Tibial artery (tissue), 4 donors: Measurements from ENCODE around the gene C14orf180.

Source experiments
- DNase-seq, 2 donors: peaks; one replicate each; pipeline ENCODE4 v3.0.0-alpha.2; 2019
- H3K27ac ChIP-seq, 2 donors: fragments of 200-600 bp; sonication (generic) in 1 of 2; 1 replicate in 1 of 2; 2 replicates in 1 of 2; pipeline ENCODE4 v1.5.1; 2018 to 2019; ENCODE audit warnings: mild to moderate bottlenecking in 1 of 2
- H3K27me3 ChIP-seq, 2 donors: fragments of 200-600 bp; sonication (generic) in 1 of 2; one replicate each; pipeline versions ENCODE4 v1.5.1 to v1.6.0; 2016 to 2019
- H3K36me3 ChIP-seq, 3 donors: fragments of 200-600 bp; sonication (generic) in 2 of 3; one replicate each; pipeline ENCODE4 v1.5.1; 2016 to 2019; ENCODE audit warnings: mild to moderate bottlenecking in 2 of 3
- H3K4me1 ChIP-seq, 4 donors: fragments of 200-600 bp; sonication (generic) in 2 of 4; 1 replicate in 3 of 4; 2 replicates in 1 of 4; pipeline ENCODE4 v1.5.1; 2016 to 2019
- H3K4me3 ChIP-seq, 2 donors: fragments of 200-600 bp; sonication (generic) in 1 of 2; 1 replicate in 1 of 2; 2 replicates in 1 of 2; pipeline ENCODE4 v1.5.1; 2018 to 2019; ENCODE audit warnings: mild to moderate bottlenecking in 2 of 2
- H3K9me3 ChIP-seq, 3 donors: fragments of 200-600 bp; sonication (generic) in 1 of 3; one replicate each; pipeline ENCODE4 v1.5.1; 2016 to 2019
- CTCF ChIP-seq, 2 experiments: fragments of 200-600 bp in 1 of 2; fragments of 450-650 bp in 1 of 2; IDR thresholded peaks; one replicate each; pipeline ENCODE4 v1.5.1; 2017 to 2019; ENCODE audit warnings: antibody characterized with exemption in 2 of 2, mild to moderate bottlenecking in 1 of 2, moderate library complexity in 1 of 2
- intact Hi-C: fragments of 100-400 bp; cut with DNase I; formaldehyde crosslinking; loops from one replicate; pipeline ENCODE4 v1.15.0; 2023; ENCODE audit warnings: low total_unique reads

Gene C14orf180

DNA sequence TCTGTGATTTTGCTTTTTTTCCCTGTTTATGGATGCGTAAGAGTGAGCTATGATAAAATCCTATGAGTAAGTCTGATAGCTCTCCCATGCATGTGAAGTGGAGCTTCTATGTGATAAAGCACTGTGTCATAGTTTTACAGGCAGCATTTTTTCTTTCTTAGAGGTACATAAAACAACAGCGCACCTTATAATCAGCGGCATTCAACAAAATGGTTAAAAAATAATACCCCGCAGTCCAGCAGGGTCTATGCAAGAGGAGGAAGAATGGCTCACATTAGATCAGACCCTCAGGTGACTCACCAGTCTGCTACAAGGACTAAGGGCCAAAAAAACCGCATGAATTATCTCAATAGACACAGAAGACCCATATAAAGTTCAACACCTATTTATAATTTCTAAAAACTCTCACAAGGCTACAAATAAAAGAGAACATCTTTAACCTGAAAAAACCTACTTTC, 58.0 kb downstream of the C14orf180 start:
- no peaks in the 10 kb centered on the region for H3K36me3 ChIP-seq
- no peak for TF ChIP-seq CTCF (IDR thresholded peaks at IDR 0.05)
- no peak overlapping the region for H3K4me3 ChIP-seq
- H3K9me3 ChIP-seq: no peaks in the 10 kb centered on the region
- no peak overlapping the region for H3K27ac ChIP-seq
- peaks cover 0 to 85% of the 10 kb centered on the region in 2 donors for H3K27me3 ChIP-seq
- H3K4me1 ChIP-seq: peaks cover 0 to 5% (median 2%) of the 10 kb centered on the region in 4 donors
- no peak for DNase-seq
- intact Hi-C loops: loop anchor here (5.0 kb wide), 1 partner anchor 500 kb away; the partner anchor contains the start of gene KIF26A

- no peak for TF ChIP-seq CTCF (IDR thresholded peaks at IDR 0.05)
- H3K27ac ChIP-seq: no peak overlapping the region
- H3K4me1 ChIP-seq: peaks cover 0 to 5% (median 2%) of the 10 kb centered on the region in 4 donors
- no peak for DNase-seq
- peaks cover 0 to 82% of the 10 kb centered on the region in 2 donors for H3K27me3 ChIP-seq
- H3K9me3 ChIP-seq: no peaks in the 10 kb centered on the region
- intact Hi-C loops: loop anchor here (5.0 kb wide), 1 partner anchor 501 kb away; the partner anchor contains the start of gene KIF26A
- no peak overlapping the region for H3K4me3 ChIP-seq
- H3K36me3 ChIP-seq: no peaks in the 10 kb centered on the region
These were observed 58.6 kb downstream of the C14orf180 start for GRCh38 chr14:104638190-104638589.

DNA sequence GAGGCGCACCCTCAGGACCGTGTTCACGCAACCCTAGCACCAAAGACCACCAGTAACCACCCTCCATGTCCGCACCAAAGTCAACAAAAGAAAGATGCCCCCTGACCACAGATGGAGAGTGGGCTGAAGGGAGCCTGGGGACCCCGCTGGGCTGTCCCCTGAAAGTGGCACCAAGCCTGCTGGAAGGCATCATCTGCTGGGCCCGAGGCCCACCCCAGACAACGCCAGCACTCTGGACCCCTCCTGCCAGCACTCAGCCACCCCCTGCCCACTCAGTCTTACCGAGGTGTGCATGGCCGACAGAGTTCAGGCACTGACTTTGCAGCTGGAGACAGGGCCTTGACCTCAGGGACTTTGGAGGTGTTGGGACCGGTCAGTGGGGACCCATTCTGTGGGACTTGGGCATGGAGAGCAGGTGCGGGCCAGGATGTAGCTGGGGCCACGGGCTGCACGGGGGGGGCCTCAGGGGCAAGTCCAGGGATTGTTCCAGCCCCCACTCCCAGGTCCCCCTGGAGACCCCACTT, 59.4 kb downstream of the C14orf180 start:
- no peaks in the 10 kb centered on the region for H3K9me3 ChIP-seq
- peaks cover 0 to 5% (median 2%) of the 10 kb centered on the region in 4 donors for H3K4me1 ChIP-seq
- H3K36me3 ChIP-seq: no peaks in the 10 kb centered on the region
- intact Hi-C loops: loop anchor here (5.0 kb wide), 1 partner anchor 502 kb away; the partner anchor contains the start of gene KIF26A
- H3K4me3 ChIP-seq: no peak overlapping the region
- TF ChIP-seq CTCF (IDR thresholded peaks at IDR 0.05): no peak
- no peak overlapping the region for H3K27ac ChIP-seq
- DNase-seq: no peak
- peaks cover 0 to 76% of the 10 kb centered on the region in 2 donors for H3K27me3 ChIP-seq

DNA sequence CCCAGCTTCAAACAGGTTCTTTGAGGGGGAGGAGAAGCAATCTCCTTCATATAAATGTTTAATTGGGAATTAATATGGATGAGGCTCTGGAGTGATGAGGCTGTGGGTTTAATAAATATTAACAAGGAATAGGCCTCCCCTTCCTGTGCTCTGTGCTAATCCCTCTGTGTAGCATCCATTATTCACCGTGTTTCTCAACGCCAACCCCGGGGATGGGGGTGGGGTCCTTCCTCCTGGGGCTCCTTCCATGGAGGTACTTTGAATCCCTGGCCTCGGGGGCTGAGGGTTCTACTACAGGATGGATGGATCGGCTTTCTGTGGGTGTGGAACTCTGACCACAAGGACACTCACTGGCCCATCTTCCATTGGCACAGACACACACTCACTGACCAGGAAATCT, 59.9 kb downstream of the C14orf180 start:
- no peak overlapping the region for H3K27ac ChIP-seq
- peaks cover 0 to 75% of the 10 kb centered on the region in 2 donors for H3K27me3 ChIP-seq
- H3K4me3 ChIP-seq: no peak overlapping the region
- H3K4me1 ChIP-seq: peaks cover 0 to 5% (median 2%) of the 10 kb centered on the region in 4 donors
- intact Hi-C loops: loop anchor here (5.0 kb wide), 1 partner anchor 502 kb away; the partner anchor contains the start of gene KIF26A
- no peak for TF ChIP-seq CTCF (IDR thresholded peaks at IDR 0.05)
- H3K9me3 ChIP-seq: no peaks in the 10 kb centered on the region
- no peaks in the 10 kb centered on the region for H3K36me3 ChIP-seq
- DNase-seq: no peak
